SK-N-MC (cell line): ENCODE measurements around the gene SMC6.

Experiments used
- EZH2 ChIP-seq: fragments of 200-600 bp; sonication (generic); IDR thresholded peaks from one replicate; pipeline ENCODE4 v1.6.1; 2017; ENCODE audit warnings: antibody characterized with exemption
- FOXP2 ChIP-seq: optimal IDR thresholded peaks from 2 replicates; pipeline ENCODE3; 2011; ENCODE audit warnings: mild to moderate bottlenecking, moderate library complexity; ENCODE audit not compliant: insufficient read depth; ENCODE audit errors: extremely low read length, control extremely low read depth
- POLR2AphosphoS5 ChIP-seq: IDR thresholded peaks from 2 replicates; pipeline ENCODE4 v1.6.1; 2012; ENCODE audit warnings: mild to moderate bottlenecking, low read depth, low read length, borderline replicate concordance

GRCh38 chr2:17640406-17640805 lies 113.2 kb downstream of the SMC6 start:
- no peak for TF ChIP-seq EZH2
- no peak for TF ChIP-seq POLR2AphosphoS5
- TF ChIP-seq FOXP2: no peak
